ENCODE results near the gene MAF. TPM values are rescaled to one million over a fixed set of nuclear protein-coding genes. Genes with fewer than 3 reads are reported as not detected.

The MAF gene
- total RNA-seq, 2 experiments from 2014 or later: 36.0 to 36.2 TPM

GRCh38 chr16:79560923-79561322, 39.6 kb downstream of the MAF start:
- H3K9me3 Mint-ChIP-seq: peaks cover 3% of the 10 kb centered on the region
- POLR2A ChIA-PET: no interaction called here

GRCh38 chr16:79560318-79560717, 40.2 kb downstream of the MAF start:
- H3K27me3 Mint-ChIP-seq: no peaks in the 10 kb centered on the region
- no peaks in the 10 kb centered on the region for H3K36me3 ChIP-seq (ENCODE audit: insufficient read depth, low read length)
- intact Hi-C loops (cut with DNase I, micrococcal nuclease): no loop called here
- CTCF ChIA-PET: no interaction called here
- TF ChIP-seq CTCF (IDR thresholded peaks at IDR 0.05): no peak
- H3K27ac ChIP-seq (ENCODE audit: low read depth in 1 of 2, low read length in 2 of 2): no peak overlapping the region
- no peak overlapping the region for H3K4me3 ChIP-seq (ENCODE audit: low read length)
- no peak for ATAC-seq (ENCODE audit: poor library complexity)
- no peaks in the 10 kb centered on the region for H3K36me3 Mint-ChIP-seq (ENCODE audit: low read depth)
- H3K4me1 ChIP-seq (ENCODE audit: insufficient read depth, low read length): no peaks in the 10 kb centered on the region
- no peak overlapping the region for H3K4me3 Mint-ChIP-seq
- POLR2A ChIA-PET: interaction anchor here (0.7 kb wide), 1 partner anchor 288 kb away, joined by 3 read pairs; no protein-coding TSS in a partner anchor
- H3K4me1 Mint-ChIP-seq (ENCODE audit: low read depth): no peaks in the 10 kb centered on the region
- no peak overlapping the region for H3K27ac Mint-ChIP-seq
- H3K9me3 Mint-ChIP-seq: peaks cover 3% of the 10 kb centered on the region
- H3K9me3 ChIP-seq (ENCODE audit: control insufficient read depth in 1 of 2, insufficient read depth in 1 of 2, low read length in 2 of 2): peaks cover 0 to 6% of the 10 kb centered on the region in 2 experiments
- DNase-seq: no peak
- peaks cover 0 to 2% of the 10 kb centered on the region in 2 experiments for H3K27me3 ChIP-seq (ENCODE audit: control insufficient read depth in 1 of 2, insufficient read depth in 2 of 2, low read length in 2 of 2)

More at GRCh38 chr16:79560923-79561322, 39.6 kb downstream of the MAF start:
- peaks cover 0 to 2% of the 10 kb centered on the region in 2 experiments for H3K27me3 ChIP-seq (ENCODE audit: control insufficient read depth in 1 of 2, insufficient read depth in 2 of 2, low read length in 2 of 2)
- CTCF ChIA-PET: no interaction called here
- no peaks in the 10 kb centered on the region for H3K36me3 ChIP-seq (ENCODE audit: insufficient read depth, low read length)
- no peak overlapping the region for H3K27ac Mint-ChIP-seq
- intact Hi-C loops (cut with DNase I, micrococcal nuclease): no loop called here
- no peaks in the 10 kb centered on the region for H3K27me3 Mint-ChIP-seq
- no peak overlapping the region for H3K4me3 Mint-ChIP-seq
- H3K4me3 ChIP-seq (ENCODE audit: low read length): no peak overlapping the region
- TF ChIP-seq CTCF (IDR thresholded peaks at IDR 0.05): no peak
- no peaks in the 10 kb centered on the region for H3K4me1 Mint-ChIP-seq (ENCODE audit: low read depth)
- no peaks in the 10 kb centered on the region for H3K36me3 Mint-ChIP-seq (ENCODE audit: low read depth)
- no peaks in the 10 kb centered on the region for H3K4me1 ChIP-seq (ENCODE audit: insufficient read depth, low read length)
- no peak for DNase-seq
- ATAC-seq (ENCODE audit: poor library complexity): no peak
- H3K9me3 ChIP-seq (ENCODE audit: control insufficient read depth in 1 of 2, insufficient read depth in 1 of 2, low read length in 2 of 2): peaks cover 0 to 6% of the 10 kb centered on the region in 2 experiments
- no peak overlapping the region for H3K27ac ChIP-seq (ENCODE audit: low read depth in 1 of 2, low read length in 2 of 2)

GRCh38 chr16:79559532-79559931, 41.0 kb downstream of the MAF start:
- Histone ChIP-seq H3K36me3 (ENCODE audit: insufficient read depth, low read length) (no peaks in the 10 kb centered on the region), H3K27me3 (ENCODE audit: control insufficient read depth in 1 of 2, insufficient read depth in 2 of 2, low read length in 2 of 2) (peaks cover 0 to 2% of the 10 kb centered on the region in 2 experiments), H3K4me3 (ENCODE audit: low read length) (no peak overlapping the region), H3K4me1 (ENCODE audit: insufficient read depth, low read length) (no peaks in the 10 kb centered on the region), H3K9me3 (ENCODE audit: control insufficient read depth in 1 of 2, insufficient read depth in 1 of 2, low read length in 2 of 2) (peaks cover 0 to 6% of the 10 kb centered on the region in 2 experiments), H3K27ac (ENCODE audit: low read depth in 1 of 2, low read length in 2 of 2) (no peak overlapping the region)
- H3K36me3 Mint-ChIP-seq (ENCODE audit: low read depth): no peaks in the 10 kb centered on the region
- ChIA-PET POLR2A (no interaction called here), CTCF (no interaction called here)
- no peaks in the 10 kb centered on the region for H3K4me1 Mint-ChIP-seq (ENCODE audit: low read depth)
- intact Hi-C loops (cut with DNase I, micrococcal nuclease): no loop called here
- no peak overlapping the region for H3K27ac Mint-ChIP-seq
- H3K27me3 Mint-ChIP-seq: no peaks in the 10 kb centered on the region
- peaks cover 3% of the 10 kb centered on the region for H3K9me3 Mint-ChIP-seq
- no peak overlapping the region for H3K4me3 Mint-ChIP-seq
- TF ChIP-seq CTCF (IDR thresholded peaks at IDR 0.05): no peak
- no peak for DNase-seq
- ATAC-seq (ENCODE audit: poor library complexity): no peak

Data from CD4-positive, alpha-beta T cell (primary cell).